Measurements from ENCODE around the gene ASGR2.

ASGR2 gene

GRCh38 chr17:7070712-7071111, 43.9 kb downstream of the ASGR2 start:
- DNase-seq (ENCODE audit: low read depth), result no peak
- H3K4me3 ChIP-seq (replicated peaks; ENCODE audit: low read depth, low read length), result no peak overlapping the region
- TF ChIP-seq CTCF (IDR thresholded peaks at IDR 0.05; ENCODE audit: low read length, missing control alignments), result no peak

DNA sequence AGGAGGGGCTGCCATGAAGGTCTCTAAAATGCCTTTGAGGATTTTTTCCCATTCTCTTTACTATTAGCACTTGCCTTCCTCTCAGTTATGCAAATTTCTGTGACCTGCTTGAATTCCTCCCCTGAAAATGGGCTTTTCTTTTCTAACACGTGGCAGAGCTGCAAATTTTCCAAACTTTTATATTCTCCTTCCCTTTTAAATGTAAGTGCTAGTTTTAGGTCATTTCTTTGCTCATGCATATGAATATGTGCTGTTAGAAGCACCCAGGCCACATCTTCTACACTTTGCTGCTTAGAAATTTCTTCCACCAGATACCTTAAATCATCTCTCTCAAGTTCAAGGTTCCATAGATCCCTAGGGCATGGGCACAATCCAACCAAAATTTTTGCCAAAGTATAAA, 46.4 kb downstream of the ASGR2 start:
- H3K4me3 ChIP-seq (replicated peaks; ENCODE audit: low read depth, low read length), result no peak overlapping the region
- TF ChIP-seq CTCF (IDR thresholded peaks at IDR 0.05; ENCODE audit: low read length, missing control alignments), result no peak
- no peak for DNase-seq (ENCODE audit: low read depth)

DNA sequence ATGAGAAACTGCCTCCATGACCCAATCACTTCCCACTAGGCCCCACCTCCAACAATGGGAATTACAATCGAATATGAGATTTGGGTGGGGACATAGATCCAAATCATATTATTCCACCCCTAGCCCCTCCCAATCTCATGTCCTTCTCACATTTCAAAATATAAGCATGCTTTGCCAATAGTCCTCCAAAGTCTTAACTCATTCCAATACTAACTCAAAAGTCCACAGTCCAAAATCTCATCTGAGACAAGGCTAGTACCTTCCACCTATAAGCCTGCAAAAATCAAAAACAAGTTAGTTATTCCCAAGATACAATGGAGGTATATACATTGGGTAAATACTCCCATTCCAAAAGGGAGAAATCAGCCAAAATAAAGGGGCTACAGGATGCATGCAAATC, 47.4 kb downstream of the ASGR2 start:
- TF ChIP-seq CTCF (IDR thresholded peaks at IDR 0.05; ENCODE audit: low read length, missing control alignments), result no peak
- H3K4me3 ChIP-seq (replicated peaks; ENCODE audit: low read depth, low read length), result no peak overlapping the region
- no peak for DNase-seq (ENCODE audit: low read depth)

DNA sequence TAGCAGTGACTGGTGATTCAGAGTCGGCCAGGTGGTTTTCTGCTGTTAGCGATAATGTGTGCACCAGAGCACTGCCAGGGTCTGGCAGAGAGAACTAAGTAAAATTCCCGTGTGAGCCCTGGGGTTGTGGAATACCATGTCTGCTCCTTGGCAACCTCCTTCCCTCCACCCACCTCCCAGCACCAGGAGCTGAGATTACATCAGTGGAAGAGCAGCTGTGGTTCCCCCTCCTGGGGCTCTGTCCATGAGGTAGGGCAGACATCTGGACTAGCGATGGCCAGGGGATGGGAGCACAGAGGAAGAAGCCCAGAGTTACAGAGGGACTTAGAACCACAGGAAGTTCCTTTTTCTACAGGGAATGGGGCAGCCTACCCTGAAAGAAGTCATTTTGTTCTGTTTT, 50.4 kb downstream of the ASGR2 start:
- H3K4me3 ChIP-seq (replicated peaks; ENCODE audit: low read depth, low read length), result no peak overlapping the region
- no peak for DNase-seq (ENCODE audit: low read depth)
- TF ChIP-seq CTCF (IDR thresholded peaks at IDR 0.05; ENCODE audit: low read length, missing control alignments), result no peak

- no peak overlapping the region for H3K4me3 ChIP-seq (replicated peaks; ENCODE audit: low read depth, low read length)
- DNase-seq (ENCODE audit: low read depth), result no peak
- no peak for TF ChIP-seq CTCF (IDR thresholded peaks at IDR 0.05; ENCODE audit: low read length, missing control alignments)
These were observed 51.0 kb downstream of the ASGR2 start for GRCh38 chr17:7063518-7064094.

- H3K4me3 ChIP-seq (replicated peaks; ENCODE audit: low read depth, low read length), result no peak overlapping the region
- no peak for TF ChIP-seq CTCF (IDR thresholded peaks at IDR 0.05; ENCODE audit: low read length, missing control alignments)
- peak; percentile 83 for DNase-seq (ENCODE audit: low read depth)
These were observed 54.3 kb downstream of the ASGR2 start for GRCh38 chr17:7060165-7060891.
